ENCODE results near the gene HMGA1.

The HMGA1 gene

GRCh38 chr6:34204693-34205092 is 32.0 kb upstream of the HMGA1 start:
- no peak for DNase-seq (ENCODE audit: low read depth)
- TF ChIP-seq POLR2A (IDR thresholded peaks at IDR 0.05; ENCODE audit: extremely low read depth, insufficient read length): no peak
- TF ChIP-seq MYC (IDR thresholded peaks at IDR 0.05; ENCODE audit: low read depth, low read length): no peak
- TF ChIP-seq CTCF (IDR thresholded peaks at IDR 0.05; ENCODE audit: low read depth, low read length): no peak
- TF ChIP-seq MAX (IDR thresholded peaks at IDR 0.05; ENCODE audit: low read depth, low read length): no peak

GRCh38 chr6:34205466-34205865 is 31.2 kb upstream of the HMGA1 start:
- TF ChIP-seq MYC (IDR thresholded peaks at IDR 0.05; ENCODE audit: low read depth, low read length) (no peak), MAX (IDR thresholded peaks at IDR 0.05; ENCODE audit: low read depth, low read length) (no peak), POLR2A (IDR thresholded peaks at IDR 0.05; ENCODE audit: extremely low read depth, insufficient read length) (no peak), CTCF (IDR thresholded peaks at IDR 0.05; ENCODE audit: low read depth, low read length) (no peak)
- H3K4me3 ChIP-seq (ENCODE audit: low read depth, low read length): no peak overlapping the region
- no peak for DNase-seq (ENCODE audit: low read depth)

More at GRCh38 chr6:34204693-34205092, 32.0 kb upstream of the HMGA1 start:
- no peak overlapping the region for H3K4me3 ChIP-seq (ENCODE audit: low read depth, low read length)

GRCh38 chr6:34205916-34206315 is 30.8 kb upstream of the HMGA1 start:
- DNase-seq (ENCODE audit: low read depth): no peak
- TF ChIP-seq CTCF (IDR thresholded peaks at IDR 0.05; ENCODE audit: low read depth, low read length) (no peak), MAX (IDR thresholded peaks at IDR 0.05; ENCODE audit: low read depth, low read length) (no peak)
- no peak overlapping the region for H3K4me3 ChIP-seq (ENCODE audit: low read depth, low read length)

GRCh38 chr6:34206726-34207125 is 29.9 kb upstream of the HMGA1 start:
- no peak overlapping the region for H3K4me3 ChIP-seq (ENCODE audit: low read depth, low read length)
- no peak for DNase-seq (ENCODE audit: low read depth)
- TF ChIP-seq MYC (IDR thresholded peaks at IDR 0.05; ENCODE audit: low read depth, low read length) (no peak), MAX (IDR thresholded peaks at IDR 0.05; ENCODE audit: low read depth, low read length) (no peak), POLR2A (IDR thresholded peaks at IDR 0.05; ENCODE audit: extremely low read depth, insufficient read length) (no peak), CTCF (IDR thresholded peaks at IDR 0.05; ENCODE audit: low read depth, low read length) (no peak)

GRCh38 chr6:34207695-34208443 is 28.8 kb upstream of the HMGA1 start:
- no peak for DNase-seq (ENCODE audit: low read depth)
- no peak overlapping the region for H3K4me3 ChIP-seq (ENCODE audit: low read depth, low read length)
- TF ChIP-seq MAX (IDR thresholded peaks at IDR 0.05; ENCODE audit: low read depth, low read length) (no peak; the same call in 1 of the 2 replicates), MYC (IDR thresholded peaks at IDR 0.05; ENCODE audit: low read depth, low read length) (no peak), POLR2A (IDR thresholded peaks at IDR 0.05; ENCODE audit: extremely low read depth, insufficient read length) (no peak), CTCF (IDR thresholded peaks at IDR 0.05; ENCODE audit: low read depth, low read length) (no peak)
